ENCODE data around the gene CKS1B. TPM values are rescaled to one million over a fixed set of nuclear protein-coding genes. Genes with fewer than 3 reads are reported as not detected.

The CKS1B gene
- total RNA-seq, 1 experiment from 2014 or later, result 259 TPM

GRCh38 chr1:154931940-154932487 is 42.5 kb upstream of the CKS1B start:
- Histone ChIP-seq H3K4me1 (peaks cover 6% of the 10 kb centered on the region), H3K9me3 (no peaks in the 10 kb centered on the region), H3K4me3 (ENCODE audit: low read depth, low read length) (no peak overlapping the region), H3K27me3 (replicated peaks; ENCODE audit: control insufficient read depth, insufficient read depth, low read length) (no peaks in the 10 kb centered on the region), H3K36me3 (ENCODE audit: control insufficient read depth, insufficient read depth, low read length) (no peaks in the 10 kb centered on the region; the same call in 1 of the 2 replicates)
- no peaks in the 10 kb centered on the region for H3K27me3 Mint-ChIP-seq (ENCODE audit: insufficient read depth, unreplicated experiment)
- H3K27ac Mint-ChIP-seq (ENCODE audit: unreplicated experiment), result no peak overlapping the region
- CTCF ChIA-PET, result interaction anchor here (0.6 to 0.7 kb wide), 2 partner anchors 10 to 16 kb away, joined by 3 to 5 read pairs; no protein-coding TSS in a partner anchor
- H3K4me3 Mint-ChIP-seq (ENCODE audit: unreplicated experiment), result no peak overlapping the region
- H3K36me3 Mint-ChIP-seq (ENCODE audit: insufficient read depth, unreplicated experiment), result peaks cover 9% of the 10 kb centered on the region
- no peaks in the 10 kb centered on the region for H3K4me1 Mint-ChIP-seq (ENCODE audit: low read depth, unreplicated experiment)
- DNase-seq, result peak; percentile 39 to 79
- H3K9me3 Mint-ChIP-seq (ENCODE audit: unreplicated experiment), result no peaks in the 10 kb centered on the region
- POLR2A ChIA-PET, result no interaction called here
- TF ChIP-seq CTCF (IDR thresholded peaks at IDR 0.05; ENCODE audit: insufficient read depth in 1 of 2, low read depth in 1 of 2, low read length in 1 of 2, severe bottlenecking in 1 of 2, unreplicated experiment in 1 of 2), result no peak
- no TSS peak for BruUV-seq (replicated peaks)
- intact Hi-C loops (cut with micrococcal nuclease; ENCODE audit: unreplicated experiment), result no loop called here

- peaks cover 23% of the 10 kb centered on the region for H3K36me3 Mint-ChIP-seq (ENCODE audit: insufficient read depth, unreplicated experiment)
- H3K4me3 Mint-ChIP-seq (ENCODE audit: unreplicated experiment), result no peak overlapping the region
- Histone ChIP-seq H3K4me1 (peaks cover 6% of the 10 kb centered on the region), H3K4me3 (ENCODE audit: low read depth, low read length) (no peak overlapping the region), H3K27me3 (replicated peaks; ENCODE audit: control insufficient read depth, insufficient read depth, low read length) (no peaks in the 10 kb centered on the region), H3K36me3 (ENCODE audit: control insufficient read depth, insufficient read depth, low read length) (no peaks in the 10 kb centered on the region; the same call in 1 of the 2 replicates), H3K9me3 (no peaks in the 10 kb centered on the region)
- no TSS peak for BruUV-seq (replicated peaks)
- no peak overlapping the region for H3K27ac Mint-ChIP-seq (ENCODE audit: unreplicated experiment)
- ChIA-PET CTCF (interaction anchor here (0.6 kb wide), 1 partner anchor 22 kb away, joined by 4 read pairs; no protein-coding TSS in a partner anchor), POLR2A (no interaction called here)
- intact Hi-C loops (cut with micrococcal nuclease; ENCODE audit: unreplicated experiment), result no loop called here
- DNase-seq, result no peak
- no peaks in the 10 kb centered on the region for H3K27me3 Mint-ChIP-seq (ENCODE audit: insufficient read depth, unreplicated experiment)
- H3K4me1 Mint-ChIP-seq (ENCODE audit: low read depth, unreplicated experiment), result peaks cover 17% of the 10 kb centered on the region
- no peak for TF ChIP-seq CTCF (IDR thresholded peaks at IDR 0.05; ENCODE audit: insufficient read depth in 1 of 2, low read depth in 1 of 2, low read length in 1 of 2, severe bottlenecking in 1 of 2, unreplicated experiment in 1 of 2)
- H3K9me3 Mint-ChIP-seq (ENCODE audit: unreplicated experiment), result no peaks in the 10 kb centered on the region
These were observed 40.0 kb upstream of the CKS1B start for GRCh38 chr1:154934358-154934948.

- peak overlapping the region; percentile 87 for H3K4me3 Mint-ChIP-seq (ENCODE audit: unreplicated experiment)
- no peaks in the 10 kb centered on the region for H3K9me3 Mint-ChIP-seq (ENCODE audit: unreplicated experiment)
- H3K4me1 Mint-ChIP-seq (ENCODE audit: low read depth, unreplicated experiment), result peaks cover 17% of the 10 kb centered on the region
- H3K36me3 Mint-ChIP-seq (ENCODE audit: insufficient read depth, unreplicated experiment), result peaks cover 23% of the 10 kb centered on the region
- BruUV-seq (replicated peaks), result TSS peak; percentile 74
- ChIA-PET POLR2A (interaction anchor here (0.8 to 1.7 kb wide), 8 partner anchors 20 to 376 kb away, joined by 3 to 21 read pairs (median 4); partner anchors contain the start of genes ADAM15, PBXIP1 and PYGO2), CTCF (interaction anchor here (0.6 to 2.1 kb wide), 12 partner anchors 15 to 376 kb away, joined by 3 to 12 read pairs (median 4); partner anchors contain the start of genes ADAM15, LENEP, PBXIP1 and SHC1)
- H3K36me3 ChIP-seq (ENCODE audit: control insufficient read depth, insufficient read depth, low read length), result no peaks in the 10 kb centered on the region
- H3K27ac Mint-ChIP-seq (ENCODE audit: unreplicated experiment), result peak overlapping the region; percentile 99
- H3K9me3 ChIP-seq, result no peaks in the 10 kb centered on the region
- no peak for DNase-seq
- H3K27me3 Mint-ChIP-seq (ENCODE audit: insufficient read depth, unreplicated experiment), result no peaks in the 10 kb centered on the region
- no peaks in the 10 kb centered on the region for H3K27me3 ChIP-seq (replicated peaks; ENCODE audit: control insufficient read depth, insufficient read depth, low read length)
- H3K4me1 ChIP-seq, result peaks cover 6% of the 10 kb centered on the region
- peak overlapping the region; percentile 72 for H3K4me3 ChIP-seq (ENCODE audit: low read depth, low read length)
- TF ChIP-seq CTCF (IDR thresholded peaks at IDR 0.05; ENCODE audit: insufficient read depth in 1 of 2, low read depth in 1 of 2, low read length in 1 of 2, severe bottlenecking in 1 of 2, unreplicated experiment in 1 of 2), result no peak
- intact Hi-C loops (cut with micrococcal nuclease; ENCODE audit: unreplicated experiment), result loop anchor here (1.0 to 2.0 kb wide), 2 partner anchors 38 to 57 kb away; partner anchors contain the start of gene CKS1B
These were observed 38.5 kb upstream of the CKS1B start for GRCh38 chr1:154935749-154936554.
